ENCODE data around the gene NRXN3. TPM values are rescaled to one million over a fixed set of nuclear protein-coding genes. Genes with fewer than 3 reads are reported as not detected.

Gene NRXN3
- total RNA-seq, 4 donors from 2014 or later, result 4.1 to 11.9 (median 5.8) TPM

DNA sequence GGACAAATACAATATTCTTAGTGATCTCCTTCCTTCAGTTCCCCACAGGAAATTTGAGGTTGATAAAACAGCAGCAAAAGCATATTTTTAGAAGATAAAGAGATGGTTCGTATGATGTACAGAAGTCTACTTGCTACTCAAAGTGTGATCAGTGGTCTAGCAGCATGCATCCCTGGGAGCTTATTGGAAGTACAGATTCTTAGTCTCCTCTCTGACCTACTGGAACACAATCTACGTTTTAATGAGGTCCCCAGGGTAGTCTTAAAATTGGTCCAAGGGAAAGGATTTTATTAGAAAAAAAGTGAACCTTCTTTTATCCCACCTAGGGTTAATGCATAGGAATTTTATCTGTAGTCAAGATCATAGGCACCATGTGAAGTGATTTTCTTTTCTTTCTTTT is 703.4 kb downstream of the NRXN3 start:
- no peak for TF ChIP-seq POLR2A (IDR thresholded peaks at IDR 0.05)
- TF ChIP-seq EP300 (IDR thresholded peaks at IDR 0.05; ENCODE audit: low read depth), result no peak
- TF ChIP-seq, protein P1, sequence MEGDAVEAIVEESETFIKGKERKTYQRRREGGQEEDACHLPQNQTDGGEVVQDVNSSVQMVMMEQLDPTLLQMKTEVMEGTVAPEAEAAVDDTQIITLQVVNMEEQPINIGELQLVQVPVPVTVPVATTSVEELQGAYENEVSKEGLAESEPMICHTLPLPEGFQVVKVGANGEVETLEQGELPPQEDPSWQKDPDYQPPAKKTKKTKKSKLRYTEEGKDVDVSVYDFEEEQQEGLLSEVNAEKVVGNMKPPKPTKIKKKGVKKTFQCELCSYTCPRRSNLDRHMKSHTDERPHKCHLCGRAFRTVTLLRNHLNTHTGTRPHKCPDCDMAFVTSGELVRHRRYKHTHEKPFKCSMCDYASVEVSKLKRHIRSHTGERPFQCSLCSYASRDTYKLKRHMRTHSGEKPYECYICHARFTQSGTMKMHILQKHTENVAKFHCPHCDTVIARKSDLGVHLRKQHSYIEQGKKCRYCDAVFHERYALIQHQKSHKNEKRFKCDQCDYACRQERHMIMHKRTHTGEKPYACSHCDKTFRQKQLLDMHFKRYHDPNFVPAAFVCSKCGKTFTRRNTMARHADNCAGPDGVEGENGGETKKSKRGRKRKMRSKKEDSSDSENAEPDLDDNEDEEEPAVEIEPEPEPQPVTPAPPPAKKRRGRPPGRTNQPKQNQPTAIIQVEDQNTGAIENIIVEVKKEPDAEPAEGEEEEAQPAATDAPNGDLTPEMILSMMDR (IDR thresholded peaks at IDR 0.05), result no peak

DNA sequence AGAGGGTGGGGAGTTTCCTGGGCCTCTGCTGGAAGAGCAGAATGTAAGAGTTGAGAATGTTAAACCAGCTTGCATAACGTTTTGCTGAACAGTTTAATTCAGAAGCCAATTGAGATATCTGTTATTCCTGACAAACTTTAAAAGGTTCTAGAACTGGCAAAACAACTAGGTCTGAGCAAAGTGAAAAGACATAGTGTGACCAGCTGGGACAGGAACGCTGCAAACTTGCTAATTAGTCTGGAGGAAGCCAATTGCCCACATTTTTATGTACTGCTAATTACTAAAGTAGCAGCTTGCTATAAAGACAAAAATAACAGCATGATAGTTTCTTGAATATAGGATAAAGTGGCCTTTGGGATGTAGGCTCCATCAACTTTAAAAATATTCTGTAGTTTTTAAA is 704.9 kb downstream of the NRXN3 start:
- in situ Hi-C loops (cut with MboI; ENCODE audit: low pct_ligation_motif_present in 1 of 4, low pct_unique_long_range_greater_than_20kb in 1 of 4, low sequenced_read_pairs in 3 of 4), result no loop called here
- TF ChIP-seq, protein P1 (IDR thresholded peaks at IDR 0.05), result no peak
- no peak for TF ChIP-seq POLR2A (IDR thresholded peaks at IDR 0.05)
- TF ChIP-seq POLR2AphosphoS5 (IDR thresholded peaks at IDR 0.05), result no peak
- TF ChIP-seq EP300 (IDR thresholded peaks at IDR 0.05; ENCODE audit: low read depth), result no peak
- intact Hi-C loops (cut with DNase I; ENCODE audit: low total_unique reads), result no loop called here
- Histone ChIP-seq H3K9me3 (no peaks in the 10 kb centered on the region), H3K27me3 (no peaks in the 10 kb centered on the region), H3K36me3 (no peaks in the 10 kb centered on the region), H3K27ac (no peak overlapping the region), H3K4me3 (no peak overlapping the region), H3K4me1 (no peaks in the 10 kb centered on the region)
- WGBS, 2 donors (ENCODE audit: low coverage in 1 of 2), result 19 to 37% methylated on average over 2 of the region's 2 CpGs
- no peak for DNase-seq

More for the DNA sequence above, 703.4 kb downstream of the NRXN3 start:
- WGBS, 2 donors (ENCODE audit: low coverage in 1 of 2), result 34 to 56% methylated on average over 2 of the region's 2 CpGs
- Histone ChIP-seq H3K4me3 (no peak overlapping the region), H3K9me3 (no peaks in the 10 kb centered on the region), H3K36me3 (no peaks in the 10 kb centered on the region), H3K4me1 (no peaks in the 10 kb centered on the region), H3K27ac (no peak overlapping the region), H3K27me3 (no peaks in the 10 kb centered on the region)
- intact Hi-C loops (cut with DNase I; ENCODE audit: low total_unique reads) (no loop called here), in situ Hi-C loops (cut with MboI; ENCODE audit: low pct_ligation_motif_present in 1 of 4, low pct_unique_long_range_greater_than_20kb in 1 of 4, low sequenced_read_pairs in 3 of 4) (no loop called here)
- DNase-seq, result no peak

DNA sequence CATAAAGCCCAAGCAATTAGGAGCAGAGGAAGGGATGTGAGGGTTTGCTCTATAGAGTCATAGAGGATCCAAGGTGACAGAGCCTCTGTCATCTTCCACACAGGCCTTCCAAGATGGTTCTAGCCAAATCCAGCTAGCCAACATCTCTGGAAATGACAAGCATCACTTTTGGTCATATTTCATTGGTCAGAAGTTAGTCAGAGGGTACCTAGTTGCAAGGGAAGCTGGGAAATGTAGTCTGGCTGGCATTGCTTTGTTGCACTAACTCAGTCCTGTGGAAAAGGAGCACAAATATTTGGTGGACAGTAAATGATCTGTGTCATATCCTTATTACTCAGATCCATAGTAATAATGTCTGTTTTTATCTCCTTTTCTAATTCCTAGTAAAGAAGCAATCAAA is 715.7 kb downstream of the NRXN3 start:
- H3K9me3 ChIP-seq, result no peaks in the 10 kb centered on the region
- no peak for DNase-seq
- intact Hi-C loops (cut with DNase I; ENCODE audit: low total_unique reads), result no loop called here
- no peaks in the 10 kb centered on the region for H3K36me3 ChIP-seq
- TF ChIP-seq POLR2A (IDR thresholded peaks at IDR 0.05), result no peak
- TF ChIP-seq POLR2AphosphoS5 (IDR thresholded peaks at IDR 0.05), result no peak
- TF ChIP-seq, protein P1 (IDR thresholded peaks at IDR 0.05), result no peak
- TF ChIP-seq EP300 (IDR thresholded peaks at IDR 0.05; ENCODE audit: low read depth), result no peak
- no peaks in the 10 kb centered on the region for H3K4me1 ChIP-seq
- no peak overlapping the region for H3K27ac ChIP-seq
- H3K4me3 ChIP-seq, result no peak overlapping the region
- no peaks in the 10 kb centered on the region for H3K27me3 ChIP-seq
- in situ Hi-C loops (cut with MboI; ENCODE audit: low pct_ligation_motif_present in 1 of 4, low pct_unique_long_range_greater_than_20kb in 1 of 4, low sequenced_read_pairs in 3 of 4), result no loop called here

DNA sequence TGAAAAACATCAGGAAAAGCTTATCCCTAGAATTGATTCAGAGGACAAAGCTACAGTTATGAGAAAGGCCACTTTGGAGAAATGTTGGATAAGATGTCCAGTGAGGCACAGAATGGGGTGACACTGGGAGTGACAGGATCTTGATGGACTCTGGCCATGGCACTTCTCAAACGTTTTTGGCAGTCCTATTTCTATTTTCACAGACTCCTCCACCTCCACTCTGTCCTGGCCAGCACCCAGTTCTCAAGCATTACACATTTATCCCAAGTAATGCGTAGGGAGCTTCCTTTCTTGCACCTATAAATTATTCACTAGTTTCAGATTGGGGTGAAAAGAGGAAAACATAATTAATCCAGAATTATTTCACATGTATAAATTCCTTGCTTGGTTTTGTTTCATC is 727.3 kb downstream of the NRXN3 start:
- intact Hi-C loops (cut with DNase I; ENCODE audit: low total_unique reads), result no loop called here

More for the DNA sequence above, 727.3 kb downstream of the NRXN3 start:
- TF ChIP-seq POLR2AphosphoS5 (IDR thresholded peaks at IDR 0.05) (no peak), EP300 (IDR thresholded peaks at IDR 0.05; ENCODE audit: low read depth) (no peak), POLR2A (IDR thresholded peaks at IDR 0.05) (no peak)
- TF ChIP-seq, protein P1 (IDR thresholded peaks at IDR 0.05), result no peak
- H3K27me3 ChIP-seq, result no peaks in the 10 kb centered on the region
- no peaks in the 10 kb centered on the region for H3K36me3 ChIP-seq
- in situ Hi-C loops (cut with MboI; ENCODE audit: low pct_ligation_motif_present in 1 of 4, low pct_unique_long_range_greater_than_20kb in 1 of 4, low sequenced_read_pairs in 3 of 4), result no loop called here
- no peaks in the 10 kb centered on the region for H3K9me3 ChIP-seq
- no peak for DNase-seq
- H3K4me1 ChIP-seq, result no peaks in the 10 kb centered on the region
- H3K4me3 ChIP-seq, result no peak overlapping the region
- 49 to 50% methylated on average over 2 of the region's 2 CpGs for WGBS, 2 donors (ENCODE audit: low coverage in 1 of 2)
- H3K27ac ChIP-seq, result no peak overlapping the region
